HEK293 (cell line): ENCODE data around the gene SLC6A3.

Experiments used
- SP2 ChIP-seq: fragments of 450-650 bp; formaldehyde crosslinking; IDR thresholded peaks from 2 replicates; pipeline ENCODE4 v1.5.1; 2016; ENCODE audit warnings: missing biosample characterization, missing genetic modification characterization
- ZBTB20 ChIP-seq: fragments of 450-650 bp; formaldehyde crosslinking; IDR thresholded peaks from 2 replicates; pipeline ENCODE4 v1.5.1; 2016; ENCODE audit warnings: missing biosample characterization, missing genetic modification characterization

DNA sequence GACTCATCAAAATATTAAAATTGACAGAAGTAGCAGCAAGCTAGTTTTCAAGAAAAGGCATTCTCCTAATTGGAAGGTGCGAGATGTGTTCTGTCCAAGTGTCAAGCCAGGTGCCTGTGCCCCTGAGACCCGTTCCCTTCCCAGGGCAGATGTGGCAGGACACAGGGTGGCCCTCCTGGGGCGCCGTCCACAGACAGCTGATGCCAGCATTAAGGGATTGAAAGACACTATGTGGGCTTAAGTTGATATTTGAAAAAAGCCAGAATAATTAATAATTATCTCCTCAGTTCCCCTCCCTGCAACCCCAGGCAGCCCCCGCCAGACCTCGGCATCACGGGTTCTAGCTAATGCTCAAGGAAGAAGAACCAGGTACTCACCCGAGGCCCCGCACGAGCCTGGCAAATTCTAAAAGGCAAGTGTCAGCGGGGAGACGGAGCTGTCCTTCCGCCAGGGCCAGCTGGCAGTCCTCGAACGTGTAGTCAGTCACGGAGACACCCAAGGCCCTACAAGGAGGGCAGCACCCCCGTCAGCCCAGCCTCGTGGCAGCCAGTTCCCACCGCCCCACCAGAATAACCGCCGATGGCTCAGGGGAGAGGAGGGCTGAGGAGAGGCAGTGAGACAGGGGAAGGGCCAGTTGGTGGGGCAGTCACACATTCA, 29.1 kb upstream of the SLC6A3 start:
- TF ChIP-seq SP2 (tag by site-specific recombination), result no peak
- no peak for TF ChIP-seq ZBTB20 (tag by site-specific recombination)
